ENCODE data around the gene C1GALT1. TPM values are rescaled to one million over a fixed set of nuclear protein-coding genes. Genes with fewer than 3 reads are reported as not detected.

Gene C1GALT1
- total and polyA plus RNA-seq, 11 donors = 4.3 to 36.4 (median 21.1) TPM

GRCh38 chr7:7276161-7276560, 93.8 kb downstream of the C1GALT1 start:
- no peak for DNase-seq
- Histone ChIP-seq H3K4me1 (no peaks in the 10 kb centered on the region), H3K27ac (no peak overlapping the region), H3K9me3 (no peaks in the 10 kb centered on the region), H3K36me3 (no peaks in the 10 kb centered on the region), H3K27me3 (no peaks in the 10 kb centered on the region), H3K4me3 (no peak overlapping the region)
- no peak for TF ChIP-seq POLR2A (IDR thresholded peaks at IDR 0.05)
- TF ChIP-seq, protein P1, sequence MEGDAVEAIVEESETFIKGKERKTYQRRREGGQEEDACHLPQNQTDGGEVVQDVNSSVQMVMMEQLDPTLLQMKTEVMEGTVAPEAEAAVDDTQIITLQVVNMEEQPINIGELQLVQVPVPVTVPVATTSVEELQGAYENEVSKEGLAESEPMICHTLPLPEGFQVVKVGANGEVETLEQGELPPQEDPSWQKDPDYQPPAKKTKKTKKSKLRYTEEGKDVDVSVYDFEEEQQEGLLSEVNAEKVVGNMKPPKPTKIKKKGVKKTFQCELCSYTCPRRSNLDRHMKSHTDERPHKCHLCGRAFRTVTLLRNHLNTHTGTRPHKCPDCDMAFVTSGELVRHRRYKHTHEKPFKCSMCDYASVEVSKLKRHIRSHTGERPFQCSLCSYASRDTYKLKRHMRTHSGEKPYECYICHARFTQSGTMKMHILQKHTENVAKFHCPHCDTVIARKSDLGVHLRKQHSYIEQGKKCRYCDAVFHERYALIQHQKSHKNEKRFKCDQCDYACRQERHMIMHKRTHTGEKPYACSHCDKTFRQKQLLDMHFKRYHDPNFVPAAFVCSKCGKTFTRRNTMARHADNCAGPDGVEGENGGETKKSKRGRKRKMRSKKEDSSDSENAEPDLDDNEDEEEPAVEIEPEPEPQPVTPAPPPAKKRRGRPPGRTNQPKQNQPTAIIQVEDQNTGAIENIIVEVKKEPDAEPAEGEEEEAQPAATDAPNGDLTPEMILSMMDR (IDR thresholded peaks at IDR 0.05) = no peak
- WGBS, 4 donors = 60 to 74% (median 71%) methylated on average over 3 of the region's 3 CpGs
- intact Hi-C loops (cut with DNase I) = no loop called here
- ATAC-seq = no peak

DNA sequence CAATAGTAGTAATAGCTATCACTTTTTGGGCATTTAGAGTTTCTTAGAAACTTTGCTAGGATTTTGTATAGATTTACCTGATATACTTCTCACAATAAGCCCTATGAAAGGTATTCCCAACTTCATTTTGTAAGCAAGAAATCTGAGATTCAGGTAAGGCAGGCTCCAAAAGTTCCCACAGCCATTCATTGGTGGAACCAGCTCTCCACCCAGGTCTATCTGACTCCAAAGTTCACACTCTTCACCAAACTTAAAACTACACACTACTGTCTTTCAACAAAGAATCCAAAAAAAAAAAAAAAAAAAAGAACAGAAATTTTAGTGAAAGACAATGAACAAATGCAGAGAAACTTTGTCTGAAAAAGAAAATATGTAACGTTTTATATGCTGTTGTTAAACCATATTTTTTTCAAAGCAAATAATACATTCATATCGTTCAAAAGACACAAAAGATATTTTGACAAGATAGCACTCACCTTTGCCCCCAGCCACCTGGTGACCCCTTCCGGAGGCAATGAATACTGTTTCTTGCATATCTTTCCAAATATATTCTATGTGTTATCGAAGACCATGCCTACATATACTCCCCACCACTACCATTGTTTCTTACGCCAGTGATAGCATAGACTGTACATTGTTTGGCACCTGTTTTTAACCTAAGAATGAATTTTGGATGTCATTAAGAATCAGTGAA, 108.2 kb downstream of the C1GALT1 start:
- TF ChIP-seq, protein P1 (IDR thresholded peaks at IDR 0.05) = no peak
- TF ChIP-seq POLR2A (IDR thresholded peaks at IDR 0.05) = no peak
- no peak for ATAC-seq
- no peak overlapping the region for H3K4me3 ChIP-seq

DNA sequence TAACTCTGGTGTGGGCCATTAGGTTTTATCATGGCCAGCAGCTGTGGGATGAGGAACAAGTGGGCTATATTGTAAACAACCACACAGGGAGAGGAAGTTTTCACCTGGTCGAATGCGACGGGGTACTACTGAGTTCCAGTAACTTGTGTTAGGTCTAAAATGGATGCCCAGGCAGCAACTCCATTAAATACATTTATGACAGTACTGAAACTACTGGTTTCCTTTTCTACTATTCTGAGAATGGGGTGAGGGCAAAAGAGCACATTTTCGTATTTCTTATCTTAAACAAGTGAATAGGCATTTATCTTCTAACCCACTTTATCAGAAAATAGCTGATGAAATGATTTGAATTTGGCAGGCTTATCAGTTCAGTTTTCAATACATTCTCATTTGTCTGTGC, 109.7 kb downstream of the C1GALT1 start:
- no peaks in the 10 kb centered on the region for H3K27me3 ChIP-seq
- no peak for DNase-seq
- intact Hi-C loops (cut with DNase I) = no loop called here
- TF ChIP-seq, protein P1 (IDR thresholded peaks at IDR 0.05) = no peak
- no peak for TF ChIP-seq POLR2A (IDR thresholded peaks at IDR 0.05)
- peaks cover 0 to 3% (median 0%) of the 10 kb centered on the region in 12 donors for H3K9me3 ChIP-seq
- H3K27ac ChIP-seq = no peak overlapping the region
- ATAC-seq = no peak
- WGBS, 4 donors = 75 to 86% (median 81%) methylated on average over 4 of the region's 4 CpGs
- H3K4me1 ChIP-seq = no peaks in the 10 kb centered on the region
- H3K4me3 ChIP-seq = no peak overlapping the region
- H3K36me3 ChIP-seq = no peaks in the 10 kb centered on the region

More for the DNA sequence above, 108.2 kb downstream of the C1GALT1 start:
- 77 to 85% (median 84%) methylated on average over 5 of the region's 5 CpGs for WGBS, 4 donors
- no peaks in the 10 kb centered on the region for H3K4me1 ChIP-seq
- intact Hi-C loops (cut with DNase I) = no loop called here
- H3K9me3 ChIP-seq = peaks cover 0 to 15% (median 6%) of the 10 kb centered on the region in 12 donors
- no peak for DNase-seq
- H3K36me3 ChIP-seq = no peaks in the 10 kb centered on the region
- no peak overlapping the region for H3K27ac ChIP-seq
- H3K27me3 ChIP-seq = no peaks in the 10 kb centered on the region

DNA sequence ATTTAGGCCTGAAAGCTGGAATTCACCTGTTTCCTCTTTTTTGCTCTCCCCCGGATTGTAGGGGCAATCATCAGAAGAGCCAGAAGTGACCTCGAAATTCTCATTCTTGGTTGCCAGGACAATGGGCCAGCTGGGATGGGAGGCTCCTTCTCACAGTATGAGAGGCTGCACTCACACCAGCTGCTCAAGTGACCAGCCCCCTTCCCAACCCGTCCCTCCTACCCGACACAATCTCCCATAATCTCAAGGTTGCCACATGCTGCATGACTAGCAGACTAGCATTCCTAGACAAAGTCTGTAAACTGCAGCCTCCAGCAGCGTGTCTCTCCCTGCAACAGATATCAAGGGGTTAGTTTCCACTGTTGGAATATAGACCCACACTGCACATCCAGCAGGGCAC, 110.3 kb downstream of the C1GALT1 start:
- H3K9me3 ChIP-seq = no peaks in the 10 kb centered on the region
- TF ChIP-seq, protein P1 (IDR thresholded peaks at IDR 0.05) = no peak
- no peak for TF ChIP-seq POLR2A (IDR thresholded peaks at IDR 0.05)
- H3K4me3 ChIP-seq = no peak overlapping the region
- WGBS, 4 donors = 64 to 80% (median 74%) methylated on average over 5 of the region's 5 CpGs
- no peak for DNase-seq
- no peaks in the 10 kb centered on the region for H3K36me3 ChIP-seq
- no peaks in the 10 kb centered on the region for H3K27me3 ChIP-seq
- intact Hi-C loops (cut with DNase I) = no loop called here
- H3K27ac ChIP-seq = no peak overlapping the region
- no peaks in the 10 kb centered on the region for H3K4me1 ChIP-seq
- ATAC-seq = no peak
